ENCODE results near the gene RAF1.

- TF ChIP-seq, protein P1, sequence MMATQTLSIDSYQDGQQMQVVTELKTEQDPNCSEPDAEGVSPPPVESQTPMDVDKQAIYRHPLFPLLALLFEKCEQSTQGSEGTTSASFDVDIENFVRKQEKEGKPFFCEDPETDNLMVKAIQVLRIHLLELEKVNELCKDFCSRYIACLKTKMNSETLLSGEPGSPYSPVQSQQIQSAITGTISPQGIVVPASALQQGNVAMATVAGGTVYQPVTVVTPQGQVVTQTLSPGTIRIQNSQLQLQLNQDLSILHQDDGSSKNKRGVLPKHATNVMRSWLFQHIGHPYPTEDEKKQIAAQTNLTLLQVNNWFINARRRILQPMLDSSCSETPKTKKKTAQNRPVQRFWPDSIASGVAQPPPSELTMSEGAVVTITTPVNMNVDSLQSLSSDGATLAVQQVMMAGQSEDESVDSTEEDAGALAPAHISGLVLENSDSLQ (IDR thresholded peaks at IDR 0.05) = no peak
- no peak for TF ChIP-seq BHLHE40 (IDR thresholded peaks at IDR 0.05; ENCODE audit: borderline replicate concordance)
- TF ChIP-seq TARDBP (IDR thresholded peaks at IDR 0.05) = no peak
- no peak for TF ChIP-seq NFRKB (IDR thresholded peaks at IDR 0.05)
- no peak for TF ChIP-seq ARNT (IDR thresholded peaks at IDR 0.05)
- no peak for TF ChIP-seq ELF4 (IDR thresholded peaks at IDR 0.05)
- no peak for TF ChIP-seq CTBP1 (IDR thresholded peaks at IDR 0.05; ENCODE audit: borderline replicate concordance)
- no peak for TF ChIP-seq FOXA1 (IDR thresholded peaks at IDR 0.05)
- no peak for TF ChIP-seq L3MBTL2 (conservative IDR thresholded peaks at IDR 0.05)
- no peak for TF ChIP-seq HDGF (IDR thresholded peaks at IDR 0.05; ENCODE audit: borderline replicate concordance)
- TF ChIP-seq SUZ12 (IDR thresholded peaks at IDR 0.05) = no peak
- no peak for TF ChIP-seq FOXK2 (IDR thresholded peaks at IDR 0.05)
Measured at GRCh38 chr3:12643724-12644123, 20.2 kb downstream of the RAF1 start.

All from HEK293T (cell line).